Measurements from ENCODE around the gene SEC14L2.

SEC14L2 gene

GRCh38 chr22:30405731-30406130 is 8.9 kb downstream of the SEC14L2 start:
- no peak for DNase-seq (ENCODE audit: low read depth)

DNA sequence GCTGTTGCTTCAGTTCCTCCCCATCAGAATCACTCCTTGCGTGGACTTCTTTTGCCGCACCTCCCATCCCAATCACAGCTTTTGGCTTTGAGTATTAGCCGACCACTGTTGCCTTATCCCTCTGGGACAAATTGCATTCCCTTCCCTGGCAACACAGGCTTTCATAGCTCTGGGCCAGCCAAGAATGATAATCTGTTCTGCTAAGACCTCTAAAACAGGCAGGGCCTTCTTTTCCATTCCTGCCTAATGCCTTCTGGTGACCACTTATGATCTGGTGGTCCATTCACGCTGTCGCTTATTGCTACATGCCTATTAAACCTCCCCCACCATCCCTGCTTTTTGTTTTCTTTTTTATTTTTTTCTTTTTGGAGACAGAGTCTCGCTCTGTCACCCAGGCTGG is 9.6 kb downstream of the SEC14L2 start:
- DNase-seq (ENCODE audit: low read depth), result no peak

DNA sequence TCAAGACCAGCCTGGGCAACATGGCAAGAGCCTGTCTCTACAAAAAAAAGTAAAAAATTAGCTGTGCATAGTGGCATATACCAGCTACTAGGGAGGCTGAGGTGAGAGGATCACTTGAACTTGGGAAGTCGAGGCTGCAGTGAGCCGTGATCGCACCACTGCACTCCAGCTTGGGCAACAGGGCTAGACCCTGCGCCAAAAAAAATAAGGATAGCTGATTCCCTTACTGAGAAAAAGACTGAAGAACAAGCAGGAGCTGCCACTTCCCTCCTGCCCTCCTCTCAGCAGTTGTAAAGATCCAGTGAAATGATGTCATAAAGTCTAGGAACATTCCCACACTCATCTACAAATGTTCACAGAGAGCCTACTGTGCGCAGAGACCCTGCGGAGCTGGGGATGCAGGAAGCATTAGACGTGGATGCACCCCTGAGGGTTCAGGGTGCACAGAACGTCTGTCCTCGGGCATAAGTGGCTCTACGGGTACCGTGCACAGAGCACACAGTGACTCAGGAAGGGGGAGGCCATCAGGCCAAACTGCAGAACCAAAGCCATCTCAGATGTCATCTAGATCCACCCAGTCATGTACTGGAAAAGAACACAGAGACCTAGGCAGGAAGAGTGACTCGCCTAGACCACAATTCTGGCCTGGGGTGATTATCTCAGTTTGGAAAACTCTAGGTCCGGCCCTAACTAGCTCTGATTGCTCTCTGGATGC is 11.7 kb downstream of the SEC14L2 start:
- no peak for DNase-seq (ENCODE audit: low read depth)

DNA sequence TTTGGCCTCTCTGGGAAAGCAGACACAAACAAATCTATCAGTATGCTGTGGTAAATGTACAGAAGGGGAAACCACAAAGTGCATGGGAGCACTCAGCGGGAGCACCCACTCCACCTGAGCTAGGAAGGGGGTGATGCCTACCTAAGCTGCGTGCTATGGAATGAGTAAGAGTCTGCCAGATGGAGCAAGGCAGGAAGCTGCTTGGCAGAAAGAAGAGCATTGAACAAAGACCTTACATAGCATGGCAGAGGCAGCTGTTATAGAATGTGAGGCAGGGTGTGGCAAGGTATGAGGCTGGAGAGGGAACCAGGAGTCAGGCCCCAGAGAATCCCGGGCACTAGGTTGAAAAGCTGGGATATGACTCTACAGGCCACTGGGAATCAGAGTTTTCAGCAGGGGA is 15.0 kb downstream of the SEC14L2 start:
- no peak for DNase-seq (ENCODE audit: low read depth)

DNA sequence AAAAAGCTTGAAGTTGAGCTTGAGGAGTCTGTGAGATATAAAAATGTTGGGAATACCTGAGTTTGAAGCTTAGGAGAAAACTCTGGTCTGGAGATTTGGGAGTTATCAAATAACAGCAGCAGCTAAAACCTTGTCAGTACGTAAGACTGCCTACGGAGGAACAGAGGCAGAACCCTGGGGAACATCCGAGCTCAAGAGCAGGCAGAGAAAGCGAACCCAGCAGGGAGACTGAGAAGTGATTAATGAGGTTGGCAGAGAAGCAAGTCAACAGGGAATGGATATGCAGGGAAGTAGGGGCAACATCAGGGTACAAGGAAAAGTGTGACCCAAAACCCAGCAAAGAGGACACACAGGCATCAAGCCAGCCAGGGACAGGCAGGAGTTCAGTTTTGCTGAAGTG is 16.2 kb downstream of the SEC14L2 start:
- DNase-seq (ENCODE audit: low read depth), result no peak

DNA sequence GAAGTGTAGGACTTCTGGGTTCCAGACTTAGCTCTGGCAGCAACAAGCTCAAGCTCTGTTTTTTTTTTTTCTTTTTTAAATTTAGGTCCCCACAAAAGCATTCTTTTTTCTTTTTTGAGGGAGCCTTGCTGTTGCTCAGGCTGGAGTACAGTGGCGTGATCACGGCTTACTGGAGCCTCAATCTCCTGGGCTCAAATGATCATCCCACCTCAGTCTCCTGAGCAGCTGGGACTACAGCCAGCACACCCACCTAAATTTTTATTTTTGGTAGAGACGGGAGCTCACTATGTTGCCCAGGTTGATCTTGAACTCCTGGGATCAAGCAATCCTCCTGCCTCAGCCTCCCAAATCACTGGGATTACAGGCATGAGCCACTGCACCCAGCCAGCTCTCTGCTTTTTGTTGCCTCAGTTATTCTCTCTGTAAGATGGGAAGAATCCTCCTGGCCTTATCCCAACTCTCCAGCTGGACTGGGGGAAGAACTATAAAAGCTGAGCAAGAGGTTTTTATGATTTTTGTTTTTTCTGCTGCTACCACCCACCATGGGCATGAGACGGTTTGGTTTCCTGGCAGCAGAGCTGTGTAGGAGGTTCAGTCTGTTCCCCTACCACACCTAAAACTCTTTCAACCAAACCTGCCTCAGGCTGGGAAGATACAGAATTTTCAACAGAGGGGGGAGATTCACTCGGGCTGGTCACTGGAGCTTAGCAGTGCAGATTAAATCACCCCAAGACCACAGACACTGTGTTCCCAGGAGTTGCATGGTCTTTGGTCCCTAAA is 17.1 kb downstream of the SEC14L2 start:
- DNase-seq (ENCODE audit: low read depth), result no peak

GRCh38 chr22:30414525-30415047 is 17.8 kb downstream of the SEC14L2 start:
- no peak for DNase-seq (ENCODE audit: low read depth)

DNA sequence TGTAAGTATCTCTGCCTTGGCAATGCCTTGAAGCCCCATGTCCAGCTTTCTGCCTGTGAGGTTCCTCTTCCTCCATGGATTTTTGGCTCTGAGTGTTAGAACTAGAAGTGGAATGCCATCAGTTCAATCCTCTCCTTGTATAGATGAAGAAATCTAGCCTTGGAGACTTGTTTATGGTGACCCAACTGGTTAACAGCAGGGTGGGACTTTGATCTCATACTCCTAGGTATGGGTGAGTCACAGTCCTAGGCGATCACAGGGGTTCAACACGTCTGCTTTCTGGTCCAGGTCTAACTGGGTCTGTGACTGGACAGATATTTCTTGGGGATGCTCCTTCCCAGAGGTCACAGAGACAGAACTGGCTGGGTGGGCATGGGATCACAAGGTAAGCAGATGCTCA is 19.6 kb downstream of the SEC14L2 start:
- no peak for DNase-seq (ENCODE audit: low read depth)

DNA sequence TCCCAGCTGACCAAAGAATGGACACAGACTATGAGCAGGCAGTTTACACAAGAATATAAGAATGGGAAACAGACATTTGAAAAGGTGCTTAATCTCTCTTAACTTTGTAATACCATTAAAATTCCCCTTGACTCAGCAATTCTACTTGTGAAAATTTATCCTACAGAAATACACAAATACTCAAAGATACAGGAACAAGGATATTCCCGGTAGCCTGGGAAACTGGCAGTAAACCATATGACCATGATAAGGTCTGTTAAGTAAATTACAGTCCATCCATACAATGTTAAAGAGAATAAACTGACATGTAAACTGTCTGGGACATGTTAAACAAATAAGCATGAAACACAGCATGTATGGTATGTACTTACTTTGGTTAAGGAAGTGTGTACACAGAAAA is 20.0 kb downstream of the SEC14L2 start:
- no peak for DNase-seq (ENCODE audit: low read depth)

- DNase-seq (ENCODE audit: low read depth), result no peak
Measured at GRCh38 chr22:30420347-30421125, 23.7 kb downstream of the SEC14L2 start.

DNA sequence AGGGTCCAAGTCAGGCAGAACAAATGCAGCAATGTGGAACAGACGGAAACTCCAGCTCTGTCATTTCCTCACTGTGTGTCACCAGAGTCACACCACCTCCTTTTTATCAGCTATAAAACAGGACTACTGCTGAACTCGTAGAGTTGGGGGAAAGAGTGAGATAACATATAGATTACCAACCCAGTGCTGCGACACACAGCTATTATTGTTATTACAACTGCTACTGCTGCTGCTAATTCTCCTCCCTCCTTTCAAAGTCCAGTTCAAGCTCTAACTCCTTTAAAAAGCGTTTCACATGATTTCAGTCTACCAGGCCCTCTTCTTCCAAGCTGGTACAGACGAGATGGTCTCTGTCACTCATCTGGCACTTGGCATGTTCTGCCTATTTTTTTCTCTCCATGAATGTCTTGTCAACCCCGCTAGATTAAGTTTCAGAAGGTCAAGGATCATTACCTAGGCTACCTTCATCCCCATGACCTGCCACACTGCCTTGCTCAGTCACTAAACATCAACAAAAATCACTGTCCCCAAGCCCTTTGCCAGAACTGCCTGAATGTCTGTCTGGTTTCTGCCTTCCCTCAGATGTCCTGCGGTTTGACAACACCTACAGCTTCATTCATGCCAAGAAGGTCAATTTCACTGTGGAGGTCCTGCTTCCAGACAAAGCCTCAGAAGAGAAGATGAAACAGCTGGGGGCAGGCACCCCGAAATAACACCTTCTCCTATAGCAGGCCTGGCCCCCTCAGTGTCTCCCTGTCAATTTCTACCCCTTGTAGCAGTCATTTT is 25.1 kb downstream of the SEC14L2 start:
- no peak for DNase-seq (ENCODE audit: low read depth)

DNA sequence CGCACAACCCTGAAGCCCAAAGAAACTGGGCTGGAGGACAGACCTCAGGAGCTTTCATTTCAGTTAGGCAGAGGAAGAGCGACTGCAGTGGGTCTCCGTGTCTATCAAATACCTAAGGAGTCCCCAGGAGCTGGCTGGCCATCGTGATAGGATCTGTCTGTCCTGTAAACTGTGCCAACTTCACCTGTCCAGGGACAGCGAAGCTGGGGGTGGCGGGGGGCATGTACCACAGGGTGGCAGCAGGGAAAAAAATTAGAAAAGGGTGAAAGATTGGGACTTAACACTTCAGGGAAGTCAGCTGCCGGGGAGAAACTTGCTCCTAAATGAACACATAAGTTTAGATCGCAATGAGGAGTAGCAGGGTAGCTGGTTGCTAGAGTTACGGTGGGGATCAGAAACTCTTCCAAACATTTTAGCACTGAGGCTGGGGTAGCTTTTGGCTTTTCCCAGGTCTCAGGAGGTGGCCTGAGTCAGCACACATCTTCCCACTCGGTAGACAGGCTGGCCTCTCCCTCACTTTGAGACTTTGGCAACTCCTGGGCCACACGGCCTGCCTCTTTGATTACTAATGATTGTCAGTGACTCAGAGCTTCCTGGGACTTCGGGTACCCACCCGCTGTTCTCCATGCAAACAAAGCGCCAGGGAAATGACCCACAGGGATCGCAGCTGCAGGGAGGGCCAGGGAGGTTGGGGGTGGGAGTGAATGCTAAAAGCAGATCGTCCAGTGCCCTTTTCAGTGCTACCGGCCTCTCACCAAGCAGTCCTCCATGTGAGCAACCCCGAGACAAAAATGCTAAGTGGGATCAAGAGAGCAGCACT is 25.9 kb downstream of the SEC14L2 start:
- no peak for DNase-seq (ENCODE audit: low read depth)

- DNase-seq (ENCODE audit: low read depth), result peak; percentile 54
Measured at GRCh38 chr22:30423301-30423958, 26.6 kb downstream of the SEC14L2 start.

DNA sequence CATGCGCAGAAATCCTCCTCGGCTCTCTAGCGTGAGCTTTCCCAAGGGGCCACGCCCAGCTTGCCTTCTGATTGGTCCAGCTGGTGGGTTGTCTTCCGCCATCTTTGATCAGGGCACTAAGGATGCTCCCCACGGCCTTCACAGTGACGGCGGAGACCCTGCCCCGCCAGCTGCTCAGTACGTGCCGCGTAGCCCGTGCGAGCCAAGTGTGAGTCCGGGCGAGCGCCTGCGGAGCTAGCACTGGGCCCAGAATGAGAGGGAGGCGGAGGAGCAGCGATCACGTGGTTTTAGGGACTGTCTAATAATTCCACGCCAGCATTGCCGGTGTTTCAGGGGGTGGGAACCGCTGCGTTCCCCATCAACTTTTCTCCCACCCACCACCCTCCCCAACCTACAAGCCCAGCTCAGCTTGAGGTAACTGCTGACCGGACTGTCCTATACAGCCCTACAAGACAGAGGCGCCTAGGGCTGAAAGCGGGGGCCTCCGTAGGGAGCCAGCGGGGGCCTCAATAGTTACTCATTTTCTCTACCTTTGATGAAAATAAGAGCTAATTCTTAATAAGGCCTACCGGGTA is 27.2 kb downstream of the SEC14L2 start:
- peak; percentile 98 for DNase-seq (ENCODE audit: low read depth)

DNA sequence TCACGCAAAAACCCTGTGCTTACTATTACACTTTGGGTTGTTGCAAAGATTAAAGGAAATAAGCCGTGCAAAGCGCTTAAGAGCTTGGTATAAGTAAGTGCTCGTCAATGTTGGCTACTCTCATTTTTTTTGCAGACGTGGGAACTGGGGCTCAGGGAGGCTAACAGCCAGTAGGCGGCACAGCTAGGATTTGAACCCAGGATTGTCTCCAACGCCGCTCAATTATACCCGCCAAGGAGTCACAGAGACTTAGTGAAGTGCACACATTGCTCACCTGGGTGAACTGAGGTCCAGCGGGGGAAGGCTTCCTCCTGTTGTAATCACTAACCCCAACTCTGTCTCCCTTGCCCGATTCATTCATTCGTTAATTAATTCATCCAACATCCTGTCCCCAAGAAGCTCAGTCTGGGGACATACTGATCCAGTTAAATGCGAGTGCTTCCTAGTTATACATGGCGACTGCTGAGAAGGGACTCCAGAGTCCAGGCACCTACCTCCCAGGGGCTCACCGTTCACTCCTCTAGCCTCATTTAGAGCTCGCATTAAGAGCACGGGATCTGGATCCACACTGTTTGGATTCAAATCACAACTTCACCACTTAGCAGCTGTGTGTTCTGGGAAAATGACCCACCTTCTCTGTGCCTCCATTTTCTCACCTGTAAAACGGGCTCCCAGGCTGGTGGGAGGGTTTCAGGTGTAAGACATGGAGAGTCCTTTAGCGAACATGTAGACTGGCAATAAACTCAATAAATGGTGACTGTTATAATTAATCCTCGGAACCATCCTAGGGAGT is 27.9 kb downstream of the SEC14L2 start:
- DNase-seq (ENCODE audit: low read depth), result no peak

- no peak for DNase-seq (ENCODE audit: low read depth)
Measured at GRCh38 chr22:30425327-30425615, 28.5 kb downstream of the SEC14L2 start.

DNA sequence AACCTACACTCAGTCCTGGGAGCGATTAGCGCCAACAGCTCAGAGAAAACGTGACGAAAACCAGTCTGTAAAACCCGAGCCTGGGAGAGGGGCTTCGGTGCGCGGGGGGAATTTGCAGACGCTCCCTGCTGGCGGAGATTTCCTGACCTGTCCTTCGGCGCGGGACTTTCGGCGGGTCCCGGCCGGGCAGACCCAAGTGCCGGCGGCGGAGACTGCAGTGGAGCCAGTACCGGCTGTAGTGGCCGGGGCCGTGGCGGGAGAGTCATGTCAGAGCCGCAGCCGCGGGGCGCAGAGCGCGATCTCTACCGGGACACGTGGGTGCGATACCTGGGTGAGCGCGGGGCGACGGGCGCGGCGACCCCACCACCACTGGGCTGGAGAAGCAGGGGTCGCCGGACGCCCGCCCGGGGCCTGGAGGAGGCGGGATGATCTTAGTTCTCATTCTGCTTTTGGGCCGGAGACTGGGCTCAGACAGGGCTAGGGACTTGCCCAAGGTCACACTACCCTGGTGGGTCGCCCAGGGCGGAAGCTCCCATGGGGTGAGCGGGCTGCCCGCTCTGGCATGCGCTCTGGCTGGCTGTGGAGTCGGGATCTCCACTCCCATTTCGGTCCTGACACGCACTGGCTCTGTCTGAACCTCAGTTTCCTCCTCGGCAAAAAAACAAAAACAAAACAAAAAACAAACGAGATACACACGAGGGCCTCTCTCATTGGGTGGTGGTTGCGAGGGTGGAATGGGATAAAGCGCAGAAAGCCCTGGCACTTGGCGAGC is 29.0 kb downstream of the SEC14L2 start, which contains the start of gene MTFP1:
MTFP1 (plus strand) TSS at position 153 of the 772 bp plus-strand sequence; CDS start at position 265, 112 bp downstream.
- DNase-seq (ENCODE audit: low read depth), result peak; percentile 46
